ENCODE results near the gene MUTYH.
A peak's percentile ranks its signal among the peaks of the same experiment; 100 is the strongest.
"Not testable (repeated sequence)": the region's sequence is repeated elsewhere in the genome, so short reads cannot be mapped to it uniquely, and the experiment has no call there.

The MUTYH gene

GRCh38 chr1:45375104-45376090 lies 35.2 kb upstream of the MUTYH start:
- Histone ChIP-seq H3K4me1 (ENCODE audit: control insufficient read depth in 2 of 2, insufficient read depth in 2 of 2, low read length in 2 of 2) (no peaks in the 10 kb centered on the region), H3K27me3 (ENCODE audit: control insufficient read depth in 2 of 2, insufficient read depth in 2 of 2, low read length in 2 of 2) (no peaks in the 10 kb centered on the region), H3K9me3 (ENCODE audit: control insufficient read depth in 2 of 2, low read length in 2 of 2) (no peaks in the 10 kb centered on the region), H3K9ac (ENCODE audit: low read depth in 1 of 2, low read length in 2 of 2) (no peak overlapping the region), H3K27ac (ENCODE audit: low read depth in 2 of 2, low read length in 2 of 2) (no peak overlapping the region), H3K4me3 (ENCODE audit: low read length in 2 of 2) (no peak overlapping the region), H3K36me3 (ENCODE audit: control insufficient read depth in 2 of 2, insufficient read depth in 2 of 2, low read length in 2 of 2) (no peaks in the 10 kb centered on the region)

- no peak overlapping the region for H3K9ac ChIP-seq (ENCODE audit: low read depth in 1 of 2, low read length in 2 of 2)
- no peak overlapping the region for H3K4me3 ChIP-seq (ENCODE audit: low read length in 2 of 2)
- H3K36me3 ChIP-seq (ENCODE audit: control insufficient read depth in 2 of 2, insufficient read depth in 2 of 2, low read length in 2 of 2): no peaks in the 10 kb centered on the region
- H3K27me3 ChIP-seq (ENCODE audit: control insufficient read depth in 2 of 2, insufficient read depth in 2 of 2, low read length in 2 of 2): no peaks in the 10 kb centered on the region
- no peak overlapping the region for H3K27ac ChIP-seq (ENCODE audit: low read depth in 2 of 2, low read length in 2 of 2)
- no peaks in the 10 kb centered on the region for H3K4me1 ChIP-seq (ENCODE audit: control insufficient read depth in 2 of 2, insufficient read depth in 2 of 2, low read length in 2 of 2)
- H3K9me3 ChIP-seq (ENCODE audit: control insufficient read depth in 2 of 2, low read length in 2 of 2): no peaks in the 10 kb centered on the region
These were observed 33.3 kb upstream of the MUTYH start for GRCh38 chr1:45373573-45373972.

- no peaks in the 10 kb centered on the region for H3K27me3 ChIP-seq (ENCODE audit: control insufficient read depth in 2 of 2, insufficient read depth in 2 of 2, low read length in 2 of 2)
- no peaks in the 10 kb centered on the region for H3K36me3 ChIP-seq (ENCODE audit: control insufficient read depth in 2 of 2, insufficient read depth in 2 of 2, low read length in 2 of 2)
- H3K9me3 ChIP-seq (ENCODE audit: control insufficient read depth in 2 of 2, low read length in 2 of 2): no peaks in the 10 kb centered on the region
- no peak overlapping the region for H3K27ac ChIP-seq (ENCODE audit: low read depth in 2 of 2, low read length in 2 of 2)
- no peak overlapping the region for H3K9ac ChIP-seq (ENCODE audit: low read depth in 1 of 2, low read length in 2 of 2)
- H3K4me1 ChIP-seq (ENCODE audit: control insufficient read depth in 2 of 2, insufficient read depth in 2 of 2, low read length in 2 of 2): no peaks in the 10 kb centered on the region
- H3K4me3 ChIP-seq (ENCODE audit: low read length in 2 of 2): no peak overlapping the region
These were observed 30.3 kb upstream of the MUTYH start for GRCh38 chr1:45370575-45370974.

GRCh38 chr1:45365051-45365450 lies 24.8 kb upstream of the MUTYH start:
- Histone ChIP-seq H3K27ac (ENCODE audit: low read depth in 2 of 2, low read length in 2 of 2) (no peak overlapping the region), H3K9ac (ENCODE audit: low read depth in 1 of 2, low read length in 2 of 2) (no peak overlapping the region), H3K9me3 (ENCODE audit: control insufficient read depth in 2 of 2, low read length in 2 of 2) (no peaks in the 10 kb centered on the region), H3K27me3 (ENCODE audit: control insufficient read depth in 2 of 2, insufficient read depth in 2 of 2, low read length in 2 of 2) (no peaks in the 10 kb centered on the region), H3K36me3 (ENCODE audit: control insufficient read depth in 2 of 2, insufficient read depth in 2 of 2, low read length in 2 of 2) (no peaks in the 10 kb centered on the region), H3K4me1 (ENCODE audit: control insufficient read depth in 2 of 2, insufficient read depth in 2 of 2, low read length in 2 of 2) (peaks cover 5 to 11% of the 10 kb centered on the region in 2 donors), H3K4me3 (ENCODE audit: low read length in 2 of 2) (no peak overlapping the region)

GRCh38 chr1:45364294-45364693 lies 24.1 kb upstream of the MUTYH start:
- H3K27ac ChIP-seq (ENCODE audit: low read depth in 2 of 2, low read length in 2 of 2): no peak overlapping the region
- H3K9ac ChIP-seq (ENCODE audit: low read depth in 1 of 2, low read length in 2 of 2): no peak overlapping the region
- H3K36me3 ChIP-seq (ENCODE audit: control insufficient read depth in 2 of 2, insufficient read depth in 2 of 2, low read length in 2 of 2): no peaks in the 10 kb centered on the region
- H3K9me3 ChIP-seq (ENCODE audit: control insufficient read depth in 2 of 2, low read length in 2 of 2): no peaks in the 10 kb centered on the region
- peaks cover 7 to 12% of the 10 kb centered on the region in 2 donors for H3K4me1 ChIP-seq (ENCODE audit: control insufficient read depth in 2 of 2, insufficient read depth in 2 of 2, low read length in 2 of 2)
- H3K4me3 ChIP-seq (ENCODE audit: low read length in 2 of 2): no peak overlapping the region
- no peaks in the 10 kb centered on the region for H3K27me3 ChIP-seq (ENCODE audit: control insufficient read depth in 2 of 2, insufficient read depth in 2 of 2, low read length in 2 of 2)

GRCh38 chr1:45360981-45361380 lies 20.7 kb upstream of the MUTYH start:
- H3K36me3 ChIP-seq (ENCODE audit: control insufficient read depth in 2 of 2, insufficient read depth in 2 of 2, low read length in 2 of 2); H3K9me3 ChIP-seq (ENCODE audit: control insufficient read depth in 2 of 2, low read length in 2 of 2); H3K27me3 ChIP-seq (ENCODE audit: control insufficient read depth in 2 of 2, insufficient read depth in 2 of 2, low read length in 2 of 2): not testable (repeated sequence)
- Histone ChIP-seq H3K9ac (ENCODE audit: low read depth in 1 of 2, low read length in 2 of 2) (peak overlapping the region in 1 of 2 donors; percentile 17), H3K4me3 (ENCODE audit: low read length in 2 of 2) (peak overlapping the region in 1 of 2 donors; percentile 51), H3K4me1 (ENCODE audit: control insufficient read depth in 2 of 2, insufficient read depth in 2 of 2, low read length in 2 of 2) (peaks cover 7 to 12% of the 10 kb centered on the region in 2 donors), H3K27ac (ENCODE audit: low read depth in 2 of 2, low read length in 2 of 2) (peak overlapping the region; percentile 5 to 46)

GRCh38 chr1:45359882-45360513 lies 19.8 kb upstream of the MUTYH start:
- Histone ChIP-seq H3K27me3 (ENCODE audit: control insufficient read depth in 2 of 2, insufficient read depth in 2 of 2, low read length in 2 of 2) (no peaks in the 10 kb centered on the region), H3K9ac (ENCODE audit: low read depth in 1 of 2, low read length in 2 of 2) (no peak overlapping the region), H3K36me3 (ENCODE audit: control insufficient read depth in 2 of 2, insufficient read depth in 2 of 2, low read length in 2 of 2) (no peaks in the 10 kb centered on the region), H3K4me1 (ENCODE audit: control insufficient read depth in 2 of 2, insufficient read depth in 2 of 2, low read length in 2 of 2) (peaks cover 7 to 12% of the 10 kb centered on the region in 2 donors), H3K9me3 (ENCODE audit: control insufficient read depth in 2 of 2, low read length in 2 of 2) (no peaks in the 10 kb centered on the region), H3K27ac (ENCODE audit: low read depth in 2 of 2, low read length in 2 of 2) (peak overlapping the region; percentile 5 to 34), H3K4me3 (ENCODE audit: low read length in 2 of 2) (no peak overlapping the region)

GRCh38 chr1:45356186-45356585 lies 15.9 kb upstream of the MUTYH start:
- H3K4me1 ChIP-seq (ENCODE audit: control insufficient read depth in 2 of 2, insufficient read depth in 2 of 2, low read length in 2 of 2): peaks cover 7 to 12% of the 10 kb centered on the region in 2 donors
- peaks cover 0 to 5% of the 10 kb centered on the region in 2 donors for H3K36me3 ChIP-seq (ENCODE audit: control insufficient read depth in 2 of 2, insufficient read depth in 2 of 2, low read length in 2 of 2)
- no peak overlapping the region for H3K4me3 ChIP-seq (ENCODE audit: low read length in 2 of 2)
- H3K9me3 ChIP-seq (ENCODE audit: control insufficient read depth in 2 of 2, low read length in 2 of 2): no peaks in the 10 kb centered on the region
- no peak overlapping the region for H3K27ac ChIP-seq (ENCODE audit: low read depth in 2 of 2, low read length in 2 of 2)
- H3K27me3 ChIP-seq (ENCODE audit: control insufficient read depth in 2 of 2, insufficient read depth in 2 of 2, low read length in 2 of 2): no peaks in the 10 kb centered on the region
- no peak overlapping the region for H3K9ac ChIP-seq (ENCODE audit: low read depth in 1 of 2, low read length in 2 of 2)

GRCh38 chr1:45355683-45356082 lies 15.4 kb upstream of the MUTYH start:
- Histone ChIP-seq H3K4me1 (ENCODE audit: control insufficient read depth in 2 of 2, insufficient read depth in 2 of 2, low read length in 2 of 2) (peaks cover 7% of the 10 kb centered on the region in 2 donors), H3K9me3 (ENCODE audit: control insufficient read depth in 2 of 2, low read length in 2 of 2) (no peaks in the 10 kb centered on the region), H3K27me3 (ENCODE audit: control insufficient read depth in 2 of 2, insufficient read depth in 2 of 2, low read length in 2 of 2) (no peaks in the 10 kb centered on the region), H3K36me3 (ENCODE audit: control insufficient read depth in 2 of 2, insufficient read depth in 2 of 2, low read length in 2 of 2) (peaks cover 0 to 5% of the 10 kb centered on the region in 2 donors), H3K27ac (ENCODE audit: low read depth in 2 of 2, low read length in 2 of 2) (no peak overlapping the region), H3K9ac (ENCODE audit: low read depth in 1 of 2, low read length in 2 of 2) (no peak overlapping the region), H3K4me3 (ENCODE audit: low read length in 2 of 2) (no peak overlapping the region)

GRCh38 chr1:45354838-45355237 lies 14.6 kb upstream of the MUTYH start:
- H3K27ac ChIP-seq (ENCODE audit: low read depth in 2 of 2, low read length in 2 of 2): no peak overlapping the region
- no peaks in the 10 kb centered on the region for H3K27me3 ChIP-seq (ENCODE audit: control insufficient read depth in 2 of 2, insufficient read depth in 2 of 2, low read length in 2 of 2)
- peaks cover 0 to 5% of the 10 kb centered on the region in 2 donors for H3K36me3 ChIP-seq (ENCODE audit: control insufficient read depth in 2 of 2, insufficient read depth in 2 of 2, low read length in 2 of 2)
- no peaks in the 10 kb centered on the region for H3K9me3 ChIP-seq (ENCODE audit: control insufficient read depth in 2 of 2, low read length in 2 of 2)
- peaks cover 0 to under 1% of the 10 kb centered on the region in 2 donors for H3K4me1 ChIP-seq (ENCODE audit: control insufficient read depth in 2 of 2, insufficient read depth in 2 of 2, low read length in 2 of 2)
- no peak overlapping the region for H3K4me3 ChIP-seq (ENCODE audit: low read length in 2 of 2)
- H3K9ac ChIP-seq (ENCODE audit: low read depth in 1 of 2, low read length in 2 of 2): no peak overlapping the region
